GM12892 (cell line): ENCODE results near the gene DNAJA3.

ENCODE experiments used
- POLR2A ChIP-seq: IDR thresholded peaks from 2 replicates; pipeline ENCODE4 v1.6.1; 2011; ENCODE audit warnings: low read depth, low read length, control low read depth
- POLR2AphosphoS5 ChIP-seq: IDR thresholded peaks from 2 replicates; pipeline ENCODE4 v1.6.1; 2011; ENCODE audit warnings: low read depth, low read length, control low read depth

DNA sequence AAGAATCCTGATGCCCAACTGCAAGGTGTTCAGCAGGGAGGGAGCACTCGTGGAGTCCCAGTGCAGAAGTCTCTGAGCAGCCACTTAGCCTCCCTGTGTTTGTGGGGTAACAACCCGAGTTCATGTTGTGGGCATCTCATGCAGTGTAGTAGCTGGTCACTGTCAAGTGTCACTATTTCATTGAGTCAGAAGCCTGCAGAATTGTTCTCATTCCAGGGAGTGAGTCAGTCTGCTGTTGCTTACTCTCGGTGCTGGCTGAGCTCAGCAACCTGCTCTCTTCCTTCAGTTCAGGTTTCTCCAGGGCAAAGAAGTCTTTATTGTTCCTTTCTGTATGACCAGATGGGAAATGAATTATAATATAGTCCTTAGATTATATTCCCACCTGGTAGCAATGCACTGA is 74.6 kb downstream of the DNAJA3 start:
- TF ChIP-seq POLR2A (no peak), POLR2AphosphoS5 (no peak)
